Measurements from ENCODE around the gene STING1. TPM values are rescaled to one million over a fixed set of nuclear protein-coding genes. Genes with fewer than 3 reads are reported as not detected.
"Not testable (repeated sequence)": the region's sequence is repeated elsewhere in the genome, so short reads cannot be mapped to it uniquely, and the experiment has no call there.

STING1 gene
- total RNA-seq, 1 experiment from 2014 or later, result 33.1 TPM

GRCh38 chr5:139526309-139527089 is 43.9 kb upstream of the STING1 start:
- intact Hi-C loops (cut with micrococcal nuclease); H3K36me3 Mint-ChIP-seq (ENCODE audit: insufficient read depth, unreplicated experiment); H3K4me1 Mint-ChIP-seq (ENCODE audit: insufficient read depth, unreplicated experiment); BruUV-seq (replicated peaks); H3K27ac Mint-ChIP-seq (ENCODE audit: low read depth, unreplicated experiment); DNase-seq (ENCODE audit: unreplicated experiment); H3K27me3 Mint-ChIP-seq (ENCODE audit: insufficient read depth, unreplicated experiment); H3K9me3 Mint-ChIP-seq (ENCODE audit: unreplicated experiment); POLR2A ChIA-PET; H3K4me3 Mint-ChIP-seq (ENCODE audit: unreplicated experiment): not testable (repeated sequence)
- CTCF ChIA-PET, result interaction anchor here (0.6 kb wide), 1 partner anchor 10 kb away, joined by 3 read pairs; no protein-coding TSS in a partner anchor

GRCh38 chr5:139525586-139526308 is 43.2 kb upstream of the STING1 start:
- H3K27ac Mint-ChIP-seq (ENCODE audit: low read depth, unreplicated experiment); POLR2A ChIA-PET; H3K36me3 Mint-ChIP-seq (ENCODE audit: insufficient read depth, unreplicated experiment); DNase-seq (ENCODE audit: unreplicated experiment); H3K4me3 Mint-ChIP-seq (ENCODE audit: unreplicated experiment); H3K4me1 Mint-ChIP-seq (ENCODE audit: insufficient read depth, unreplicated experiment); H3K9me3 Mint-ChIP-seq (ENCODE audit: unreplicated experiment); intact Hi-C loops (cut with micrococcal nuclease); H3K27me3 Mint-ChIP-seq (ENCODE audit: insufficient read depth, unreplicated experiment); BruUV-seq (replicated peaks): not testable (repeated sequence)
- CTCF ChIA-PET, result interaction anchor here (0.6 to 1.5 kb wide), 3 partner anchors 9 to 40 kb away, joined by 3 to 5 read pairs (median 5); no protein-coding TSS in a partner anchor

GRCh38 chr5:139524940-139525585 is 42.5 kb upstream of the STING1 start:
- Mint-ChIP-seq H3K36me3 (ENCODE audit: insufficient read depth, unreplicated experiment) (no peaks in the 10 kb centered on the region), H3K4me1 (ENCODE audit: insufficient read depth, unreplicated experiment) (no peaks in the 10 kb centered on the region), H3K4me3 (ENCODE audit: unreplicated experiment) (no peak overlapping the region), H3K9me3 (ENCODE audit: unreplicated experiment) (no peaks in the 10 kb centered on the region), H3K27ac (ENCODE audit: low read depth, unreplicated experiment) (no peak overlapping the region), H3K27me3 (ENCODE audit: insufficient read depth, unreplicated experiment) (no peaks in the 10 kb centered on the region)
- CTCF ChIA-PET, result interaction anchor here (0.6 to 1.5 kb wide), 3 partner anchors 11 to 186 kb away, joined by 4 to 5 read pairs (median 5); no protein-coding TSS in a partner anchor
- POLR2A ChIA-PET, result no interaction called here
- BruUV-seq (replicated peaks), result no TSS peak
- no peak for TF ChIP-seq CTCF (IDR thresholded peaks at IDR 0.05; ENCODE audit: unreplicated experiment)
- intact Hi-C loops (cut with micrococcal nuclease), result no loop called here
- no peak for DNase-seq (ENCODE audit: unreplicated experiment)

- no peak for DNase-seq (ENCODE audit: unreplicated experiment)
- ChIA-PET POLR2A (no interaction called here), CTCF (interaction anchor here (0.6 to 3.2 kb wide), 4 partner anchors 10 to 121 kb away, joined by 3 to 15 read pairs (median 4); no protein-coding TSS in a partner anchor)
- intact Hi-C loops (cut with micrococcal nuclease), result no loop called here
- Mint-ChIP-seq H3K4me1 (ENCODE audit: insufficient read depth, unreplicated experiment) (no peaks in the 10 kb centered on the region), H3K9me3 (ENCODE audit: unreplicated experiment) (no peaks in the 10 kb centered on the region), H3K27ac (ENCODE audit: low read depth, unreplicated experiment) (no peak overlapping the region), H3K4me3 (ENCODE audit: unreplicated experiment) (no peak overlapping the region), H3K36me3 (ENCODE audit: insufficient read depth, unreplicated experiment) (no peaks in the 10 kb centered on the region), H3K27me3 (ENCODE audit: insufficient read depth, unreplicated experiment) (no peaks in the 10 kb centered on the region)
- TF ChIP-seq CTCF (IDR thresholded peaks at IDR 0.05; ENCODE audit: unreplicated experiment), result no peak
- no TSS peak for BruUV-seq (replicated peaks)
Measured at GRCh38 chr5:139524446-139524845, 41.9 kb upstream of the STING1 start.
